Smooth muscle cell (in vitro differentiated cells): ENCODE data around the gene RERGL. TPM values are rescaled to one million over a fixed set of nuclear protein-coding genes. Genes with fewer than 3 reads are reported as not detected.
"Not testable (repeated sequence)": the region's sequence is repeated elsewhere in the genome, so short reads cannot be mapped to it uniquely, and the experiment has no call there.

Experiments used
- DNase-seq: peaks from one replicate; lab custom pipeline; 2025; ENCODE audit not compliant: unreplicated experiment; lab: John Stamatoyannopoulos, UW
- H2AFZ ChIP-seq: fragments of 200-600 bp; sonication (generic); 2 replicates; pipeline ENCODE4 v1.6.0; 2016; ENCODE audit warnings: antibody characterized with exemption, low read depth, mild to moderate bottlenecking
- H3F3A ChIP-seq: fragments of 200-600 bp; sonication (generic); 2 replicates; pipeline ENCODE4 v1.6.0; 2017; ENCODE audit warnings: antibody characterized with exemption, low read depth
- H3K27ac ChIP-seq: fragments of 200-600 bp; sonication (generic); 2 replicates; pipeline ENCODE4 v1.5.1; 2016; ENCODE audit warnings: low read depth, mild to moderate bottlenecking
- H3K27me3 ChIP-seq: fragments of 200-600 bp; sonication (generic); 2 replicates; pipeline ENCODE4 v1.6.1; 2016; ENCODE audit warnings: low read depth, mild to moderate bottlenecking
- H3K36me3 ChIP-seq: fragments of 200-600 bp; sonication (generic); 2 replicates; pipeline ENCODE4 v1.5.1; 2016; ENCODE audit warnings: low read depth
- H3K4me1 ChIP-seq: fragments of 200-600 bp; sonication (generic); 2 replicates; pipeline ENCODE4 v1.5.1; 2016; ENCODE audit warnings: low read depth
- H3K4me2 ChIP-seq: fragments of 200-600 bp; sonication (generic); 2 replicates; pipeline ENCODE4 v1.6.0; 2016; ENCODE audit warnings: mild to moderate bottlenecking
- H3K4me3 ChIP-seq: fragments of 200-600 bp; sonication (generic); 2 replicates; pipeline ENCODE4 v1.5.1; 2016; ENCODE audit warnings: mild to moderate bottlenecking
- H3K79me2 ChIP-seq: fragments of 200-600 bp; sonication (generic); 2 replicates; pipeline ENCODE4 v1.6.0; 2016; ENCODE audit warnings: low read depth, mild to moderate bottlenecking
- H3K9ac ChIP-seq: fragments of 200-600 bp; sonication (generic); 2 replicates; pipeline ENCODE4 v1.6.0; 2016; ENCODE audit warnings: low read depth
- H3K9me3 ChIP-seq: fragments of 200-600 bp; sonication (generic); replicated peaks from 2 replicates; pipeline ENCODE4 v1.5.1; 2016; ENCODE audit warnings: low read depth
- H4K20me1 ChIP-seq: fragments of 200-600 bp; sonication (generic); 2 replicates; pipeline ENCODE4 v1.6.0; 2016; ENCODE audit warnings: low read depth
- WGBS: methylation state at CpG from one replicate; pipeline ENCODE4 v1.1.7; 2016; ENCODE audit warnings: low lambda C conversion rate; 5-methylcytosine and 5-hydroxymethylcytosine counted together
- polyA plus RNA-seq: library from polyadenylated mRNA; unstranded; fragments of >200 nt; fragmentation: Nextera tagmentation; extraction: Ambion mirVana; gene quantifications from 2 replicates; pipeline ENCODE4 v1.2.1, GENCODE V29; 2016
- total RNA-seq: library from RNA; depleted of rRNA; stranded (reverse); fragments of >200 nt; gene quantifications from 2 replicates; pipeline ENCODE4 v1.2.3, GENCODE V29; 2014
- TF ChIP-seq, protein P1 (sequence below): fragments of 200-600 bp; sonication (generic); IDR thresholded peaks from 2 replicates; pipeline ENCODE4 v1.5.1; 2017; ENCODE audit warnings: borderline replicate concordance, mild to moderate bottlenecking, antibody characterized with exemption; ENCODE audit not compliant: insufficient read depth, poor library complexity, severe bottlenecking

Gene RERGL
- total and polyA plus RNA-seq, 2 experiments from 2014 or later, result not detected

DNA sequence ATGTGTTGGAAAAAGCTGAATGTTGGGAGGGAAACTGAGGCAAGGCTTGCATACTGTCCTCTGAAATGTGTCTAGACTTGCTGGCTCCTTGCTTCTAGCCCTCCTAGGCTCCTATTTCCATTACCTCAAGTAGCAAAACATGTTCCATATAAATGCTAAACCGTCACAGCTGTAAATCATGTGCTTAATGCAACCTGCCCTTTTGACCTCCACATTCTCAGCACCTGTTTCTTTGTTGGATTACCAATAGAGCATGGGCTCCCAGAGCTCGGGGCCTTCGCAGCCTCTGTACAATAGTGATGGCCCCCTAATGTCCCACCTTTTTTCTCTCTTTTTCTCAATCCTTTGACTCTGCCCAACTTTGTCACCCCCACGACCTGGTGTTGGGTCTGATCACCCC is 23.3 kb downstream of the RERGL start:
- H3K79me2 ChIP-seq, result no peaks in the 10 kb centered on the region
- no peak overlapping the region for H3K9ac ChIP-seq
- TF ChIP-seq, protein P1, sequence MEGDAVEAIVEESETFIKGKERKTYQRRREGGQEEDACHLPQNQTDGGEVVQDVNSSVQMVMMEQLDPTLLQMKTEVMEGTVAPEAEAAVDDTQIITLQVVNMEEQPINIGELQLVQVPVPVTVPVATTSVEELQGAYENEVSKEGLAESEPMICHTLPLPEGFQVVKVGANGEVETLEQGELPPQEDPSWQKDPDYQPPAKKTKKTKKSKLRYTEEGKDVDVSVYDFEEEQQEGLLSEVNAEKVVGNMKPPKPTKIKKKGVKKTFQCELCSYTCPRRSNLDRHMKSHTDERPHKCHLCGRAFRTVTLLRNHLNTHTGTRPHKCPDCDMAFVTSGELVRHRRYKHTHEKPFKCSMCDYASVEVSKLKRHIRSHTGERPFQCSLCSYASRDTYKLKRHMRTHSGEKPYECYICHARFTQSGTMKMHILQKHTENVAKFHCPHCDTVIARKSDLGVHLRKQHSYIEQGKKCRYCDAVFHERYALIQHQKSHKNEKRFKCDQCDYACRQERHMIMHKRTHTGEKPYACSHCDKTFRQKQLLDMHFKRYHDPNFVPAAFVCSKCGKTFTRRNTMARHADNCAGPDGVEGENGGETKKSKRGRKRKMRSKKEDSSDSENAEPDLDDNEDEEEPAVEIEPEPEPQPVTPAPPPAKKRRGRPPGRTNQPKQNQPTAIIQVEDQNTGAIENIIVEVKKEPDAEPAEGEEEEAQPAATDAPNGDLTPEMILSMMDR, result no peak
- H3K9me3 ChIP-seq, result peaks cover 3% of the 10 kb centered on the region
- no peak overlapping the region for H2AFZ ChIP-seq
- H4K20me1 ChIP-seq, result no peaks in the 10 kb centered on the region
- no peaks in the 10 kb centered on the region for H3F3A ChIP-seq
- no peak overlapping the region for H3K4me2 ChIP-seq
- H3K4me3 ChIP-seq, result no peak overlapping the region
- H3K4me1 ChIP-seq, result no peaks in the 10 kb centered on the region
- H3K36me3 ChIP-seq, result no peaks in the 10 kb centered on the region
- no peak for DNase-seq
- 78% methylated on average over 4 of the region's 4 CpGs for WGBS
- H3K27ac ChIP-seq, result no peak overlapping the region
- H3K27me3 ChIP-seq, result no peaks in the 10 kb centered on the region

DNA sequence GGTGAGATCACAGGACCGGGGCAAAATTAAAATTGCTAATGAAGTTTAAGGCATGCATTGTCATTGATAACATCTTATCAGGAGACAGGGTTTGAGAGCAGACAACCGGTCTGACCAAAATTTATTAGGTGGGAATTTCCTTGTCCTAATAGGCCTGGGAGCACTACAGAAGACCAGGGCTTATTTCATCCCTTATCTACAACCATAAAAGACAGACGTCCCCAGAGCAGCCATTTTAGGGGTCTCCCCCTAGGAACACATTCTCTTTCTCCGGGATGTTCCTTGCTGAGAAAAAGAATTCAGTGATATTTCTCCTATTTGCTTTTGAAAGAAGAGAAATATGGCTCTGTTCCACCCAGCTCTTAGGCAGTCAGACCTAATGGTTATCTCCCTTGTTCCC is 27.1 kb downstream of the RERGL start:
- H3K4me3 ChIP-seq, H3K27ac ChIP-seq, DNase-seq, H3F3A ChIP-seq, H3K4me2 ChIP-seq, H3K79me2 ChIP-seq, H3K4me1 ChIP-seq, H3K36me3 ChIP-seq, H3K9ac ChIP-seq, H4K20me1 ChIP-seq, H3K9me3 ChIP-seq, H3K27me3 ChIP-seq, H2AFZ ChIP-seq: not testable (repeated sequence)
- 46% methylated on average over 4 of the region's 4 CpGs for WGBS

DNA sequence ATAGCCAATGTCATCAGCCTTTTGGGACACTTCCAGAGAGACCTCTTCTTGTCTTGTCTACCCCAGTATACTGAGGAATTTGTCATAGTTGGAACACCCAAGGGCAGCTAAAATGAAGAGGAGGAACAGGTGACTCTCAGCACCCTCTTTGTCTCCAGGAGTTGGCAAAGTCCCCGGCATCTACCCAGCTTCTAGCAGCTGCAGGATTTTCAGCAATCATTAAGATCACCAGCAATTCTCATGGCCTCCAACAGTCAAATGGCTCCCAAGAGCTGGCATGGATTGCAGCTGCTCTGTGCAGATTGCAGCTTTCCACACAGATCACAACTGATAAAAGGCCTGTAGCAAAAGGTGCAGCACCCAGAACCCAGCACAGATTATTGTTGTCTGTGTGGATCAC is 32.9 kb downstream of the RERGL start:
- Histone ChIP-seq H3F3A (no peaks in the 10 kb centered on the region), H3K9ac (no peak overlapping the region), H3K27me3 (no peaks in the 10 kb centered on the region), H4K20me1 (no peaks in the 10 kb centered on the region), H3K27ac (no peak overlapping the region), H3K4me1 (no peaks in the 10 kb centered on the region), H3K36me3 (no peaks in the 10 kb centered on the region), H3K4me3 (no peak overlapping the region), H3K79me2 (no peaks in the 10 kb centered on the region), H2AFZ (no peak overlapping the region), H3K4me2 (no peak overlapping the region), H3K9me3 (peaks cover 5% of the 10 kb centered on the region)
- DNase-seq, result no peak
- 75% methylated on average over 1 of the region's 1 CpG for WGBS
- TF ChIP-seq, protein P1, result no peak

DNA sequence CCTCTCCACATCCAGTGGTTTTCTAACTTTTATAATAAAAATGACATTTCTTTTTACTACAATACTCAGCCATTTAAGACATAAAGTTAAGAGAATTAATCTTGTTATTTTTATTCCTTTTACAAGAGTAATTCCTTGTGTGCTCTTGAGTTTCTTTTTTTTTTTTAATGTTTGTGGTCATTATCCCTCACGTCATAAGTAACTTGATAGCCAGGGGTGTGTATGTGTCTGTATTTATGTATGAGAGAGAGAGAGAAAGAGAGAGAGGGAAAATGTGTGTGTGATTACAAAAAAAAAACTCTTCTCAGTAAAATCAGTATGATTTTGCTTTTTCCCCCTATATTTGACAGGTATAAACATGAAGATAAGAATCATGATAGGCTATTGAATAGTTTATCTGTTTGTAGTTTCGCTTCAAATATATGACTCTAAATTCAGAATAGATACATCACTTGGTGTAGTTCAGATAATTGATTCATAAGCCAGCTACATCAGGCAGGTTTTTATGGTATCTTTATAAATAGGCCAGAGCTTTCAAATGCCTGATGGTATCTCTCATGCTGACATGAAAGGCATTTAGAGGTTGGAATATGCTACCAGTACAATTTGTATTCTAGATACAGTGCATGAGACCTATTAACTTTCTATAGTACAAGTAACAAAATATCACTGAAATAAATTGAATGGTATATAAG is 34.9 kb downstream of the RERGL start:
- Histone ChIP-seq H3K27ac (no peak overlapping the region), H3K9ac (no peak overlapping the region), H2AFZ (no peak overlapping the region), H3F3A (no peaks in the 10 kb centered on the region), H3K4me1 (no peaks in the 10 kb centered on the region), H3K79me2 (no peaks in the 10 kb centered on the region), H3K4me3 (no peak overlapping the region), H4K20me1 (no peaks in the 10 kb centered on the region), H3K36me3 (no peaks in the 10 kb centered on the region), H3K27me3 (no peaks in the 10 kb centered on the region), H3K4me2 (no peak overlapping the region), H3K9me3 (no peaks in the 10 kb centered on the region)
- TF ChIP-seq, protein P1, result no peak
- WGBS, result 69% methylated on average over 2 of the region's 2 CpGs
- no peak for DNase-seq
